HG02610 (cell line): Measurements from ENCODE around the gene SLC47A2.
"Not testable (repeated sequence)": the region's sequence is repeated elsewhere in the genome, so short reads cannot be mapped to it uniquely, and the experiment has no call there.

ENCODE experiments used
- ATAC-seq: cut with Tn5 transposase; IDR thresholded peaks from one replicate; pipeline ENCODE4 v1.9.1; 2021; ENCODE audit warnings: mild to moderate bottlenecking, moderate library complexity; ENCODE audit not compliant: unreplicated experiment

Gene SLC47A2

GRCh38 chr17:19716108-19717030 lies at the start of gene SLC47A2:
Gene SLC47A2 (minus strand): TSS chr17:19716584. CDS start chr17:19716555, 29 bp downstream.
- no peak for ATAC-seq

DNA sequence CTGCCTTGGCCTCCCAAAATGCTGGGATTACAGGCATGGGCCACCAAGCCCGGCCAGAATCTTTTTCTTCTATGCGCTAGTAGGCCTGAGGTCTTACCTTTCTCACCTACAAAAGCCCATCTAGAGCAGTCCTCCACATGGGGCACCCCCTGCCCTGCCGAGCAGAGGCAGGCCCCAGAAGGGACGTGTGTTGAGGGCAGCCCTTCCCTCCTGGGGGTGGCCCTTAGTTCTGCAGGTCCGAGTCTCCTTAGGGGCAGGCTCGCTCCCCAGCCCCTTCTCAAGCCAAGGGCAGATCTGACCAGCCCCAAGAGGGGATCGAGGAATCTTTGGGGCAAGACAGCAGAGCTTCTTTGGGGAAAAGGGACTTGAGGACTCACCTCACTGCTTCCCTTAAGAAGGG lies 49.6 kb upstream of the SLC47A2 start:
- no peak for ATAC-seq

- not testable (repeated sequence) for ATAC-seq
These were observed 47.6 kb upstream of the SLC47A2 start for GRCh38 chr17:19763991-19764390.

- ATAC-seq = no peak
These were observed 47.0 kb upstream of the SLC47A2 start for GRCh38 chr17:19763416-19763815.

DNA sequence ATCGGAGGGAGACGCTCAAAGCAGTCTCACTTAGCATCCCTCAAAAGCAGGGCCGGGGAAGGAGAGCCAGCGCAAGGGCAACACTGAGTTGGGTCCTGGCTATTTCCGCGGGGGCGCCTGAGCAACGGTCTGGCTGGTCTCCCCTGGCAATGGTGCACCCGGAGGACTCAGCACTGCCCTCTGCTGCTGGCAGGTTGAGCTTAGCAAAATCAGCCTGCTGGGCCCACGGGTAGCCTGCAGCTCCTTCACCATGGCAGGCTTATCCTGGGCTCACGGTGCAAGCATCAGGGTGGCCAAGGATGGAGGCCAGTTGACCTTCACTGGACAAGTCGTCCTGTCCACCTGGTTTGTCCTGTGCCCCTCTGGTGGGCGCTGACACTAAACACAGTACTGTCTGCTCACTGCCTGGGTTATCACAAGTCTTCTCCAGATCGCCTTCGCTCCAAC lies 46.2 kb upstream of the SLC47A2 start:
- ATAC-seq = peak; percentile 43

DNA sequence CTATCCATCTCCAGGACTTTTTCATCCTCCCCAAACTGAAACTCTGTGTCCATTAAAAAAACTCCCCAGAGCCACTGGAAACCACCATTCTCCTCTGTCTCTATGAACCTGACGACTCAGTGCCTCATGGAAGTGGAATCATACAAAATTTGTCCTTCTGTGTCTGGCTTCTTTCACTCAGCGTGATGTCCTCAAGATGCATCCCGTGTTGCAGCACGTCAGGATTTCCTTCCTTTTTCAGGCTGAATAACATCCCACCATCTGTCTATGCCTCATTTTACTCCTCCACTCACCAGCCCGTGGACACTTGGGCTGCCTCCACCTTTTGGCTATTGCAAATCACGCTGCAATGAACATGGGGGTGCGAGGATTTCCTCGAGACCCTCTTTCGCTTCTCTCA lies 44.4 kb upstream of the SLC47A2 start:
- no peak for ATAC-seq

- no peak for ATAC-seq
These were observed 43.5 kb upstream of the SLC47A2 start for GRCh38 chr17:19759568-19760549.

DNA sequence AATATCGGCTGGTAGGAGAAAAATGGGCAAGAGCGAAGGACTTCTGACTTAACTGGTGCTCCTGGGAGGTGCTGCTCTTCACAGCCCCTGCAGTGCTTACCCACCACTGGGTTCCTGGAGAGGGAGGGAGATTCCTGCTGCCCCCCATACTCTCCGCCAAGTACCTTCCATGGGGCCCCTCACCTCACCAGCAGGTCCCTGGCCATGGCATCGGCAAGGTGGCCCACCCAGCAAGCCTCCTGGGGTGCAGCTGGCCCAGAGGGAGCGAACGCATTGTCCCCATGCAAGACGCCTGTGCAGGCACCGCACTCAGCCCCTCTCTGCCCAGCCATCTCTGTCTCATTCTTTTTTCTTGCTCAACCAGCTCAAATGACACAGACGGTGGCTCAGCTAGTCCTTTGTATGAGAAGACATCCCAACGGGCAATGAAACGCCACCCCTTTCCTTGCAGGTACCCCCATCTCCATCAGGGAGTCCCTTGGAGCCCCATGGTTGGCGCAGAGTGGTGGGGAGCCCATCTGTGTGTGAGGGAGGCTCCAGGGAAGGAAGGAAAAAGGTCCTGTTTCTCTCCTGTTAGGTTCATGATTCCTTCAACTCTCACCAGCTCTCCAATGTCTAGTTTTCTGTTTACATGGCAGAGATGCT lies 41.3 kb upstream of the SLC47A2 start:
- no peak for ATAC-seq

- no peak for ATAC-seq
These were observed 40.2 kb upstream of the SLC47A2 start for GRCh38 chr17:19756546-19756945.

- peak; percentile 60 for ATAC-seq
These were observed 39.6 kb upstream of the SLC47A2 start for GRCh38 chr17:19755821-19756510.

DNA sequence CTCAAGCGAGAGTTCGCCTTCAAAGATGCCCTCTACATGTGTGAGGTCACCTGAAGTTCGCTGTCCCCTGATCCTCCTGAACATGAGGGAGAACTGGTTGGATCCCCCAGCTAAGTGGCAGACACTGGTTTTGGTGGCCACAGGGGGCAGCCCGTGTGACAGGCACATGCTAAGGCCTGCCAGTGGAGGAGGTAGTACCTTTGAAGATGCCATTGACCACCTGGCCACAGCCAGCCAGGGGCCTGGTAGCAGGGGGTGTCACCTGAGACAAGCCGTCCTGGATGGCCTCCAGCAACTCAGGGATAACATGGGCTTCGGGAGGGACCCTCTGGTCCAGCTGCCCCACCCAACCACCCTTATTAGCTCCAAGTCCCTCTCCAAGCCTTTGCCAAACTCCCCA lies 39.0 kb upstream of the SLC47A2 start:
- no peak for ATAC-seq

GRCh38 chr17:19753661-19754463 lies 37.5 kb upstream of the SLC47A2 start:
- no peak for ATAC-seq

GRCh38 chr17:19753051-19753509 lies 36.7 kb upstream of the SLC47A2 start:
- ATAC-seq = no peak

DNA sequence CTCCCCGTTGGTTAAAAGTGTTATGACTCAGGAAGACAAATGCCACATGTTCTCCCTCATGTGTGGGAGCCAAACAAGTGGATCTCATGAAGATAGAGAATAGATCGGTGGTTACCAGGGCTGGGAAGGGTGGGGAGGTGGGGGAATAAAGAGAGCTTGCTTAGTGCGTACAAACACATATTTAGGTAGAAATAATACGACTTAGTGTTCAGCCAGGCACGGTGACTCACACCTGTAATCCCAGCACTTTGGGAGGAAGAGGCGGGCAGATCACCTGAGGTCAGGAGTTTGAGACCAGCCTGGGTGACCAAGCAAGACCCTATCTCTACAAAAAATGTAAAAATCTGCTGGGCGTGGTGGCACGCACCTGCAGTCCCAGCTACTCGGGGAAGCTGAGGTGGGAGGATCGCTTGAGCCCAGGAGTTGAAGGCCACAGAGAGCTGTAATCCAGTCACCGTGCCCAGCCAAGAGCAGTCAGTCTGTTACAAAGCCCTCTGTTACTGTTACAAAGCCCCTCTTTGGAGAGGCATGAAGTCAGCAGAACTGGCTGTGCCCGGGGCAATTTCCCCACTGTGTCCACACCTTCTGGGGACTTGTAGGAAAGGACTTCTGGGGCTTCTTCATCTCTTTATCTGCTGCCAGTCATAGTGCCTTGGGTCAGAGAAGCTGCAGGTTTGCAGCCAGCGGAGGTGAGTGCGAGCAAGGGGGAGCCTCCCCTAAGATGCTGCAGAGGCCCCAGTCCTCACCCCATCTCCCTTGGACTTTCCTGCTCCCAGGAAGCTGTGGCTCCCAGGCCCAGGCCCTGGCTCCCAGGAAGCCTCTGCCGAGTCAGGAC lies 36.0 kb upstream of the SLC47A2 start:
- ATAC-seq = no peak

- no peak for ATAC-seq
These were observed 34.5 kb upstream of the SLC47A2 start for GRCh38 chr17:19750835-19751234.

DNA sequence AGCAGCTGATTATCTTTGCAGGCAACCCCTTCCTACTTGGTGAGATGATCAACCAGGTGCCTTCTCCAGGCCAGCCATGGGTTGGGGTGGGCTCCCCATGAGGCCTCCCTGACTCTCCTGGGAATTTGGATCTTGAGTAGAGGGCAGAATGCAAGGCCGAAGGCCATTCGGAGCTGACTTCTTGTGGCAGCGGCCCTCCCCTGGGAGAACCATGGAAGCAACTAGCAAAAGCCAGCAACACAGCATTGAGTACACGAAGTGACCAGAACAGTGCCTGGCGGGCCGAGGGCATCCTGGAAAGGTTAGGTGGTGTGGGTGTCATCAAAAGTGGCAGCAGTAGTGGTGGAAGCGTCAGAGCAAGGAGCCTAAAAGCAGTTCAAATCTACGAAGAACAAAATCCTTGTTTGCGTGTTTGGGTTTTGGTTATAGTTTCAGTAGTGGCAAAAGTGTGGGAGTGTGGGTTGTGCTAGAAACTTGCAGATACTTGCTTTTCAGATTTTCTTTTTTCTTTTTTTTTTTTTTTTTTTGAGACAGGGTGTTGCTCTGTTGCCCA lies 33.7 kb upstream of the SLC47A2 start:
- no peak for ATAC-seq

DNA sequence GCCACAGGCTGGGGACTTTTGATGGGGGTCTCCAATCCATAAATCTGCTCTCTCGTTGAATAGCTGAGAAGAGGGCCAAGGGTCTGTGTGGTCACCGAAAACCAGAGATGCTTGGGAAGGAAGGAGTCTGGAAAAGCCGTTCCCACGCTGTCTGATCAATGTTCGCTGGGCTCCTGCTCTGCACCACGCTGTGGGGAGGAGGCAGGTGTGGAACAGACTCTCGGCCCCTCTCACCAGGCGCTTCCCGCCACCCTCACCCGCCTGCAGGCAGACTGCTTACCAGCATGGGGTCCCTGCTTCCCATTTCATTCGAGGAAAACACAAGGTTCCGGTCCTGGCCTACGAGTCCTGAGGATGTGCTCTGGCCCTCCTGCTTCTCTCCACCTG lies 32.4 kb upstream of the SLC47A2 start:
- ATAC-seq = no peak
